K562 (cell line): ENCODE measurements around the gene MRPL19. TPM values are rescaled to one million over a fixed set of nuclear protein-coding genes. Genes with fewer than 3 reads are reported as not detected.

Experiments used
- AFF4 ChIP-seq: sonication (generic); formaldehyde crosslinking; IDR thresholded peaks from 2 replicates; pipeline ENCODE4 v1.8.0; 2023; ENCODE audit warnings: mild to moderate bottlenecking, missing genetic modification reagents
- RAD21 ChIP-seq, 2 experiments: fragments of 250-450 bp in 1 of 2; fragments of 450-650 bp in 1 of 2; sonication (Bioruptor Pico) in 1 of 2; formaldehyde crosslinking in 1 of 2; IDR thresholded peaks in 1 of 2; conservative IDR thresholded peaks in 1 of 2; 2 replicates each; pipeline versions ENCODE4 v1.4.0 to v1.8.0; 2020 to 2022; ENCODE audit warnings: mild to moderate bottlenecking in 2 of 2, moderate library complexity in 1 of 2
- SMC3 ChIP-seq: conservative IDR thresholded peaks from 2 replicates; pipeline ENCODE4 v1.6.1; 2011; ENCODE audit warnings: low read depth, low read length, improper control_type of control experiment; ENCODE audit not compliant: insufficient read depth
- ZFP1 ChIP-seq: fragments of 450-650 bp; formaldehyde crosslinking; IDR thresholded peaks from 2 replicates; pipeline ENCODE4 v1.4.0; 2020; ENCODE audit warnings: mild to moderate bottlenecking, mixed read lengths
- ZNF174 ChIP-seq: fragments of 250-450 bp; sonication (Bioruptor Pico); IDR thresholded peaks from 2 replicates; pipeline ENCODE4 v1.4.0; 2020; ENCODE audit warnings: mild to moderate bottlenecking
- ZNF274 ChIP-seq: IDR thresholded peaks from 2 replicates; pipeline ENCODE4 v1.6.1; 2011; ENCODE audit warnings: low read depth, mild to moderate bottlenecking, low read length, moderate library complexity, borderline replicate concordance
- ZNF431 ChIP-seq: sonication (generic); formaldehyde crosslinking; IDR thresholded peaks from 2 replicates; pipeline ENCODE4 v1.8.0; 2022; ENCODE audit warnings: mild to moderate bottlenecking, missing genetic modification reagents
- ZNF644 ChIP-seq: fragments of 200-800 bp; sonication (Bioruptor generic); IDR thresholded peaks from 2 replicates; pipeline ENCODE4 v1.6.1; 2016; ENCODE audit warnings: low read depth, missing genetic modification characterization, missing compliant biosample characterization
- polyA plus RNA-seq, 8 experiments: library from polyadenylated mRNA; depleted of rRNA in 4 of 8; stranded (reverse) in 5 of 8; unstranded in 3 of 8; fragments of >200 nt; fragmentation: Nextera tagmentation in 2 of 8; fragmentation: Illumina TruSeq in 1 of 8; extraction: Ambion mirVana in 2 of 8; extraction: Trizol in 1 of 8; gene quantifications; 2 replicates each; pipeline versions ENCODE4 v1.2.1 to v1.2.3, GENCODE V29; 2011 to 2014; ENCODE audit warnings: inconsistent platforms in 1 of 8, missing spikeins in 1 of 8
- total RNA-seq, 7 experiments: library from RNA; depleted of rRNA in 6 of 7; stranded (reverse); fragments of >200 nt in 6 of 7; fragmentation: Illumina TruSeq in 2 of 7; extraction: Trizol in 2 of 7; gene quantifications; 2 replicates each; pipeline versions ENCODE4 v1.2.1 to v1.2.3, GENCODE V29; 2011 to 2021; ENCODE audit warnings: low replicate concordance in 1 of 7

The MRPL19 gene
- total and polyA plus RNA-seq, 9 of the 15 experiments (the other 6 are each of a cell fraction or from before 2014, with no cell fraction given), result 9.7 to 65.9 (median 56.1) TPM

- TF ChIP-seq AFF4, result no peak
- no peak for TF ChIP-seq ZFP1 (CRISPR knock-in tag)
- TF ChIP-seq ZNF274, result no peak
- TF ChIP-seq RAD21 (CRISPR knock-in tag; conservative IDR thresholded peaks at IDR 0.05 in 1 of 2, IDR thresholded peaks at IDR 0.05 in 1 of 2), result peak; percentile 53 to 74
- no peak for TF ChIP-seq ZNF644 (tag)
- peak; percentile 79 for TF ChIP-seq SMC3
- no peak for TF ChIP-seq ZNF431 (CRISPR knock-in tag)
- TF ChIP-seq ZNF174 (CRISPR knock-in tag), result no peak
Measured at GRCh38 chr2:75608684-75609333, 37.8 kb upstream of the MRPL19 start (continued).
